ENCODE measurements around the gene AGMAT. TPM values are rescaled to one million over a fixed set of nuclear protein-coding genes. Genes with fewer than 3 reads are reported as not detected.
A peak's percentile ranks its signal among the peaks of the same experiment; 100 is the strongest.

The AGMAT gene
- total and polyA plus RNA-seq, 2 of the 13 experiments (the other 11 are each of a cell fraction or from before 2014, with no cell fraction given), result 59.1 to 174 TPM

- ATAC-seq, result peak; percentile 91
- Histone ChIP-seq H3K9ac (ENCODE audit: insufficient read depth, low read depth, low read length) (peak overlapping the region; percentile 75), H4K20me1 (ENCODE audit: insufficient read depth, low read length) (no peaks in the 10 kb centered on the region), H3K4me2 (ENCODE audit: low read depth, low read length) (peak overlapping the region; percentile 95), H3K27ac (ENCODE audit: extremely low read length, insufficient read depth, low read length) (peak overlapping the region; percentile 69), H3K27me3 (ENCODE audit: control insufficient read depth in 1 of 2, insufficient read depth in 2 of 2, low read length in 2 of 2) (no peaks in the 10 kb centered on the region; a peak in 1 of 5 replicates), H3K4me1 (ENCODE audit: insufficient read depth, low read length) (peaks cover 56% of the 10 kb centered on the region), H3K36me3 (replicated peaks in 1 of 2; ENCODE audit: control insufficient read depth in 1 of 2, insufficient read depth in 2 of 2, low read length in 2 of 2) (no peaks in the 10 kb centered on the region), H3K9me3 (ENCODE audit: low read length) (no peaks in the 10 kb centered on the region), H3K4me3 (replicated peaks in 1 of 3; ENCODE audit: insufficient read depth in 1 of 3, low read depth in 2 of 3, low read length in 3 of 3) (peak overlapping the region; percentile 69 to 85 (median 70)), H3K79me2 (ENCODE audit: insufficient read depth, low read length) (no peaks in the 10 kb centered on the region), H2AFZ (ENCODE audit: low read length) (peak overlapping the region; percentile 48)
- TSS peak; percentile 90 for BruUV-seq (replicated peaks)
- peak; percentile 93 for DNase-seq (ENCODE audit: low spot score)
- ChIA-PET POLR2A (interaction anchor here (0.7 to 7.6 kb wide), 10 partner anchors 11 to 141 kb away, joined by 3 to 188 read pairs (median 5); partner anchors contain the start of genes DDI2 and PLEKHM2), CTCF (ENCODE audit: low intra/inter-chr PET ratio, low total read pairs) (no interaction called here)
- in situ Hi-C loops (cut with HindIII; ENCODE audit: extremely low pct_ligation_motif_present, low pct_unique_long_range_greater_than_20kb), result no loop called here
- 0% methylated on average over 24 of the region's 56 CpGs for WGBS (ENCODE audit: low lambda C conversion rate)
- intact Hi-C loops (cut with micrococcal nuclease; ENCODE audit: unreplicated experiment), result loop anchor here (10.0 kb wide), 1 partner anchor 79 kb away; the partner anchor contains the start of genes CASP9 and DNAJC16
- peak; percentile 77 for FAIRE-seq
- TF ChIP-seq RXRA (CRISPR knock-in tag; IDR thresholded peaks at IDR 0.05) (peak; percentile 58), ZNF530 (CRISPR knock-in tag; IDR thresholded peaks at IDR 0.05; ENCODE audit: low read depth) (no peak), SRF (IDR thresholded peaks at IDR 0.05; ENCODE audit: low read depth, low read length) (no peak), SAFB2 (CRISPR knock-in tag; IDR thresholded peaks at IDR 0.05; ENCODE audit: borderline replicate concordance, low read depth) (peak; percentile 45; the same call in 1 of the 2 replicates), CCAR2 (optimal IDR thresholded peaks at IDR 0.05; ENCODE audit: low read depth, low read length) (no peak), HOXA7 (CRISPR knock-in tag; IDR thresholded peaks at IDR 0.05) (no peak), POGZ (CRISPR knock-in tag; IDR thresholded peaks at IDR 0.05) (peak; percentile 95), CCDC6 (CRISPR knock-in tag; IDR thresholded peaks at IDR 0.05) (peak; percentile 85; the same call in 1 of the 2 replicates), ATF6 (CRISPR knock-in tag; conservative IDR thresholded peaks at IDR 0.05) (0 out of 2 replicates have a peak, but pooled peaks have one; percentile 83), ZFP41 (CRISPR knock-in tag; IDR thresholded peaks at IDR 0.05; ENCODE audit: borderline replicate concordance) (0 out of 2 replicates have a peak, but pooled peaks have one; percentile 92), U2AF1 (optimal IDR thresholded peaks at IDR 0.05; ENCODE audit: low read depth, low read length) (no peak), IKZF5 (CRISPR knock-in tag; IDR thresholded peaks at IDR 0.05) (peak; percentile 98), ZNF550 (CRISPR knock-in tag; IDR thresholded peaks at IDR 0.05; ENCODE audit: borderline replicate concordance) (no peak), ZNF746 (CRISPR knock-in tag; IDR thresholded peaks at IDR 0.05) (no peak)
- TF ChIP-seq, protein P1, sequence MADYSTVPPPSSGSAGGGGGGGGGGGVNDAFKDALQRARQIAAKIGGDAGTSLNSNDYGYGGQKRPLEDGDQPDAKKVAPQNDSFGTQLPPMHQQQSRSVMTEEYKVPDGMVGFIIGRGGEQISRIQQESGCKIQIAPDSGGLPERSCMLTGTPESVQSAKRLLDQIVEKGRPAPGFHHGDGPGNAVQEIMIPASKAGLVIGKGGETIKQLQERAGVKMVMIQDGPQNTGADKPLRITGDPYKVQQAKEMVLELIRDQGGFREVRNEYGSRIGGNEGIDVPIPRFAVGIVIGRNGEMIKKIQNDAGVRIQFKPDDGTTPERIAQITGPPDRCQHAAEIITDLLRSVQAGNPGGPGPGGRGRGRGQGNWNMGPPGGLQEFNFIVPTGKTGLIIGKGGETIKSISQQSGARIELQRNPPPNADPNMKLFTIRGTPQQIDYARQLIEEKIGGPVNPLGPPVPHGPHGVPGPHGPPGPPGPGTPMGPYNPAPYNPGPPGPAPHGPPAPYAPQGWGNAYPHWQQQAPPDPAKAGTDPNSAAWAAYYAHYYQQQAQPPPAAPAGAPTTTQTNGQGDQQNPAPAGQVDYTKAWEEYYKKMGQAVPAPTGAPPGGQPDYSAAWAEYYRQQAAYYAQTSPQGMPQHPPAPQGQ (CRISPR knock-in tag; IDR thresholded peaks at IDR 0.05; ENCODE audit: borderline replicate concordance), result no peak
- TF ChIP-seq, protein P2, sequence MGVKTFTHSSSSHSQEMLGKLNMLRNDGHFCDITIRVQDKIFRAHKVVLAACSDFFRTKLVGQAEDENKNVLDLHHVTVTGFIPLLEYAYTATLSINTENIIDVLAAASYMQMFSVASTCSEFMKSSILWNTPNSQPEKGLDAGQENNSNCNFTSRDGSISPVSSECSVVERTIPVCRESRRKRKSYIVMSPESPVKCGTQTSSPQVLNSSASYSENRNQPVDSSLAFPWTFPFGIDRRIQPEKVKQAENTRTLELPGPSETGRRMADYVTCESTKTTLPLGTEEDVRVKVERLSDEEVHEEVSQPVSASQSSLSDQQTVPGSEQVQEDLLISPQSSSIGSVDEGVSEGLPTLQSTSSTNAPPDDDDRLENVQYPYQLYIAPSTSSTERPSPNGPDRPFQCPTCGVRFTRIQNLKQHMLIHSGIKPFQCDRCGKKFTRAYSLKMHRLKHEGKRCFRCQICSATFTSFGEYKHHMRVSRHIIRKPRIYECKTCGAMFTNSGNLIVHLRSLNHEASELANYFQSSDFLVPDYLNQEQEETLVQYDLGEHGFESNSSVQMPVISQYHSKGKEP (CRISPR knock-in tag; IDR thresholded peaks at IDR 0.05), result 0 out of 2 replicates have a peak, but pooled peaks have one; percentile 31
These were observed 18.5 kb upstream of the AGMAT start for GRCh38 chr1:15603050-15603965.
